GM12878 (cell line): ENCODE results near the gene IQGAP2. TPM values are rescaled to one million over a fixed set of nuclear protein-coding genes. Genes with fewer than 3 reads are reported as not detected.
A peak's percentile ranks its signal among the peaks of the same experiment; 100 is the strongest.

Experiments
- ATAC-seq: fragments of 200-7000 bp; cut with Tn5 transposase; 3 replicates; pipeline ENCODE4 v1.9.1; 2020; ENCODE audit warnings: mild to moderate bottlenecking, moderate library complexity
- BruUV-seq: library from RNA; stranded (reverse); fragments of 400-500 nt; replicated peaks from 2 replicates; lab custom pipeline; 2021; lab: Mats Ljungman, UMichigan
- CTCF ChIA-PET: fragments of 300-600 bp; sonication (Branson Sonifier 250); formaldehyde crosslinking; extraction: SDS; loops from one replicate; lab custom pipeline; 2021; ENCODE audit warnings: inconsistent platforms; lab: Yijun Ruan, JAX
- POLR2A ChIA-PET: fragments of 350-600 bp; formaldehyde crosslinking; extraction: SDS; loops from one replicate; lab custom pipeline; 2021; ENCODE audit warnings: inconsistent platforms; lab: Charles Lee
- RAD21 ChIA-PET: fragments of 300-600 bp; sonication (Branson Sonifier 250); formaldehyde crosslinking; loops from one replicate; lab custom pipeline; 2023; ENCODE audit warnings: antibody characterized with exemption; ENCODE audit not compliant: unreplicated experiment; lab: Charles Lee
- SMC1A ChIA-PET: fragments of 300-600 bp; sonication (Branson Sonifier 250); formaldehyde crosslinking; loops from one replicate; lab custom pipeline; 2023; ENCODE audit not compliant: unreplicated experiment, uncharacterized antibody; lab: Charles Lee
- DNase-seq: peaks from one replicate; pipeline ENCODE4 v3.0.0-alpha.2; 2011; ENCODE audit warnings: low read depth, low spot score
- FAIRE-seq: peaks from 3 replicates; lab custom pipeline; 2011; peaks lifted over from hg19 to GRCh38; lab: Jason Lieb, UNC
- H2AFZ ChIP-seq: 2 replicates; pipeline ENCODE4 v1.6.0; 2011; ENCODE audit warnings: low read depth, low read length, control low read depth; ENCODE audit not compliant: control insufficient read depth
- H3K27ac ChIP-seq: 2 replicates; pipeline ENCODE4 v1.5.1; 2011; ENCODE audit warnings: control low read depth; ENCODE audit not compliant: control insufficient read depth, insufficient read depth
- H3K27me3 ChIP-seq, 2 experiments: replicated peaks in 1 of 2; 2 replicates each; pipeline versions ENCODE4 v1.6.0 to v1.6.1; 2011; ENCODE audit warnings: low read length in 1 of 2; ENCODE audit not compliant: control insufficient read depth in 2 of 2, insufficient read depth in 2 of 2
- H3K36me3 ChIP-seq, 2 experiments: 2 replicates each; pipeline ENCODE4 v1.5.1; 2011; ENCODE audit warnings: low read length in 1 of 2; ENCODE audit not compliant: control insufficient read depth in 2 of 2, insufficient read depth in 2 of 2
- H3K4me1 ChIP-seq: 2 replicates; pipeline ENCODE4 v1.6.1; 2011; ENCODE audit warnings: mild to moderate bottlenecking, low read length, moderate library complexity, mixed read lengths; ENCODE audit not compliant: control insufficient read depth, insufficient read depth
- H3K4me2 ChIP-seq: 2 replicates; pipeline ENCODE4 v1.6.0; 2011; ENCODE audit warnings: control low read depth; ENCODE audit not compliant: control insufficient read depth, insufficient read depth
- H3K4me3 ChIP-seq: fragments of 200-600 bp; sonication (generic); 2 replicates; pipeline ENCODE4 v1.5.1; 2016
- H3K79me2 ChIP-seq: 2 replicates; pipeline ENCODE4 v1.6.0; 2011; ENCODE audit warnings: low read length; ENCODE audit not compliant: control insufficient read depth, insufficient read depth
- H3K9ac ChIP-seq: 2 replicates; pipeline ENCODE4 v1.8.0; 2011; ENCODE audit warnings: low read length, control low read depth, mixed read lengths; ENCODE audit not compliant: control insufficient read depth, insufficient read depth
- H3K9me3 ChIP-seq: replicated peaks from 3 replicates; pipeline ENCODE4 v1.5.1; 2011; ENCODE audit warnings: mild to moderate bottlenecking, low read length; ENCODE audit not compliant: control insufficient read depth, insufficient read depth
- H4K20me1 ChIP-seq: 2 replicates; pipeline ENCODE4 v1.6.0; 2011; ENCODE audit not compliant: control insufficient read depth, insufficient read depth
- NR2C1 ChIP-seq: fragments of 450-650 bp; IDR thresholded peaks from 2 replicates; pipeline ENCODE4 v1.6.1; 2017; ENCODE audit warnings: antibody characterized with exemption, mild to moderate bottlenecking, moderate library complexity
- NRF1 ChIP-seq: conservative IDR thresholded peaks from 2 replicates; pipeline ENCODE4 v1.6.1; 2011; ENCODE audit warnings: mild to moderate bottlenecking, low read depth, low read length, improper control_type of control experiment
- RUNX3 ChIP-seq: IDR thresholded peaks from 2 replicates; pipeline ENCODE4 v1.6.1; 2012; ENCODE audit warnings: low read length, inconsistent platforms
- STAT1 ChIP-seq: fragments of 450-650 bp; conservative IDR thresholded peaks from 2 replicates; pipeline ENCODE4 v1.6.1; 2014; ENCODE audit warnings: antibody characterized with exemption, mild to moderate bottlenecking
- SUZ12 ChIP-seq: fragments of 200-600 bp; sonication (generic); IDR thresholded peaks from one replicate; pipeline ENCODE4 v1.6.1; 2018; ENCODE audit warnings: antibody characterized with exemption, mild to moderate bottlenecking; ENCODE audit not compliant: unreplicated experiment
- ZBED1 ChIP-seq: IDR thresholded peaks from 2 replicates; pipeline ENCODE4 v1.6.1; 2016; ENCODE audit warnings: borderline replicate concordance
- WGBS: methylation state at CpG from one replicate; pipeline ENCODE4 v1.1.6; 2016; ENCODE audit warnings: low lambda C conversion rate; ENCODE audit not compliant: insufficient replicate concordance, insufficient coverage; ENCODE audit errors: missing lambda C conversion rate; 5-methylcytosine and 5-hydroxymethylcytosine counted together
- in situ Hi-C: fragments of 300-500 bp; cut with MboI; formaldehyde crosslinking; loops from 9 replicates; pipeline ENCODE4 v1.14.3; 2018; ENCODE audit warnings: mixed read lengths
- intact Hi-C: fragments of 100-400 bp; cut with micrococcal nuclease; formaldehyde crosslinking; loops from one replicate; pipeline ENCODE4 v1.14.2; 2022; ENCODE audit not compliant: unreplicated experiment
- polyA plus RNA-seq, 11 experiments: library from polyadenylated mRNA; depleted of rRNA in 4 of 11; unstranded in 6 of 11; stranded (reverse) in 5 of 11; fragments of >200 nt; fragmentation: Nextera tagmentation in 4 of 11; fragmentation: Illumina TruSeq in 1 of 11; extraction: Ambion mirVana in 4 of 11; extraction: Trizol in 1 of 11; gene quantifications; 1 replicate in 1 of 11; 2 replicates in 10 of 11; pipeline versions ENCODE4 v1.2.1 to v1.2.3, GENCODE V29; 2011 to 2016; ENCODE audit warnings: inconsistent platforms in 2 of 11, missing spikeins in 2 of 11, low read depth in 1 of 11
- total RNA-seq, 4 experiments: library from RNA; depleted of rRNA in 3 of 4; stranded (reverse); fragments of >200 nt in 3 of 4; fragmentation: Illumina TruSeq in 1 of 4; extraction: Trizol in 1 of 4; gene quantifications; 2 replicates each; pipeline versions ENCODE4 v1.2.1 to v1.2.3, GENCODE V29; 2013 to 2021
- TF ChIP-seq, protein P1 (sequence below): fragments of 150-350 bp; IDR thresholded peaks from 2 replicates; pipeline ENCODE4 v1.6.1; 2016; ENCODE audit warnings: low read depth, low read length
- TF ChIP-seq, protein P2 (sequence below): IDR thresholded peaks from 2 replicates; pipeline ENCODE4 v1.6.1; 2012; ENCODE audit warnings: low read depth, low read length, improper control_type of control experiment
- TF ChIP-seq, protein P3 (sequence below): IDR thresholded peaks from 2 replicates; pipeline ENCODE4 v1.6.1; 2012; ENCODE audit warnings: improper control_type of control experiment, low read depth, low read length; ENCODE audit not compliant: insufficient replicate concordance

IQGAP2 gene
- total and polyA plus RNA-seq, 10 of the 15 experiments (the other 5 are each of a cell fraction or from before 2014, with no cell fraction given), result 14.5 to 41.4 (median 21.8) TPM

DNA sequence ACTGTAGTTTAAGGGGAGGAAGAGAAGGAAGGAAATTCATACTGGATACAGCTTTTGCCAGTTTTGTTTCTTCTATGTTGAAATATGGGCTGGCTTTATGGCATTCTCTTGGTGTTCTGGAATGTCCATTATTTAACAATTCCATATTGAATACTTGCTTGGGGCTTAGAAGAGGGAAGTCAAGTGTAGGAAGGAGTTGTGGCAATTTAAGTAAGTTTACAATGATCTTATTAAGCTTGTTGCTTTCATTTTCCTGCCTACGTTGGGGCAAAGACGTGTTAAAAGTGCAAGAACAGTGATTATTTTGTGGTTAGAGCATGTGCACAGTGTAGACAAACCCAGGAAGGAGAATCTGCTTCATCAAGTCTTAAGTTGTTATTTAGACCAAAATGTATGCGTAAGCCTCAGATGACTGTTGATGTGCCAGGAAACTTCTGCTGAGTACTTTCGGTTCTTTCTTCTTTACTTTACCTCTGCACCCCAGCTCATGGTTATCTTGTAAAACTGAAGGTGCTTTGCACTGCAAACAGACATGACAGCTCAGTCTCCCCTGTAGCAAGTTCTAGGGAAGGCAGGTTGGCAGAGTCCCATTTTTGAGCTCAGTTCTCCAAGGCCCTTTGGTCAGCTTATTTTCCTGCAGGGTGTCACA is 144.3 kb downstream of the IQGAP2 start (continued):
- TF ChIP-seq, protein P1, sequence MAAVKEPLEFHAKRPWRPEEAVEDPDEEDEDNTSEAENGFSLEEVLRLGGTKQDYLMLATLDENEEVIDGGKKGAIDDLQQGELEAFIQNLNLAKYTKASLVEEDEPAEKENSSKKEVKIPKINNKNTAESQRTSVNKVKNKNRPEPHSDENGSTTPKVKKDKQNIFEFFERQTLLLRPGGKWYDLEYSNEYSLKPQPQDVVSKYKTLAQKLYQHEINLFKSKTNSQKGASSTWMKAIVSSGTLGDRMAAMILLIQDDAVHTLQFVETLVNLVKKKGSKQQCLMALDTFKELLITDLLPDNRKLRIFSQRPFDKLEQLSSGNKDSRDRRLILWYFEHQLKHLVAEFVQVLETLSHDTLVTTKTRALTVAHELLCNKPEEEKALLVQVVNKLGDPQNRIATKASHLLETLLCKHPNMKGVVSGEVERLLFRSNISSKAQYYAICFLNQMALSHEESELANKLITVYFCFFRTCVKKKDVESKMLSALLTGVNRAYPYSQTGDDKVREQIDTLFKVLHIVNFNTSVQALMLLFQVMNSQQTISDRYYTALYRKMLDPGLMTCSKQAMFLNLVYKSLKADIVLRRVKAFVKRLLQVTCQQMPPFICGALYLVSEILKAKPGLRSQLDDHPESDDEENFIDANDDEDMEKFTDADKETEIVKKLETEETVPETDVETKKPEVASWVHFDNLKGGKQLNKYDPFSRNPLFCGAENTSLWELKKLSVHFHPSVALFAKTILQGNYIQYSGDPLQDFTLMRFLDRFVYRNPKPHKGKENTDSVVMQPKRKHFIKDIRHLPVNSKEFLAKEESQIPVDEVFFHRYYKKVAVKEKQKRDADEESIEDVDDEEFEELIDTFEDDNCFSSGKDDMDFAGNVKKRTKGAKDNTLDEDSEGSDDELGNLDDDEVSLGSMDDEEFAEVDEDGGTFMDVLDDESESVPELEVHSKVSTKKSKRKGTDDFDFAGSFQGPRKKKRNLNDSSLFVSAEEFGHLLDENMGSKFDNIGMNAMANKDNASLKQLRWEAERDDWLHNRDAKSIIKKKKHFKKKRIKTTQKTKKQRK, result no peak

DNA sequence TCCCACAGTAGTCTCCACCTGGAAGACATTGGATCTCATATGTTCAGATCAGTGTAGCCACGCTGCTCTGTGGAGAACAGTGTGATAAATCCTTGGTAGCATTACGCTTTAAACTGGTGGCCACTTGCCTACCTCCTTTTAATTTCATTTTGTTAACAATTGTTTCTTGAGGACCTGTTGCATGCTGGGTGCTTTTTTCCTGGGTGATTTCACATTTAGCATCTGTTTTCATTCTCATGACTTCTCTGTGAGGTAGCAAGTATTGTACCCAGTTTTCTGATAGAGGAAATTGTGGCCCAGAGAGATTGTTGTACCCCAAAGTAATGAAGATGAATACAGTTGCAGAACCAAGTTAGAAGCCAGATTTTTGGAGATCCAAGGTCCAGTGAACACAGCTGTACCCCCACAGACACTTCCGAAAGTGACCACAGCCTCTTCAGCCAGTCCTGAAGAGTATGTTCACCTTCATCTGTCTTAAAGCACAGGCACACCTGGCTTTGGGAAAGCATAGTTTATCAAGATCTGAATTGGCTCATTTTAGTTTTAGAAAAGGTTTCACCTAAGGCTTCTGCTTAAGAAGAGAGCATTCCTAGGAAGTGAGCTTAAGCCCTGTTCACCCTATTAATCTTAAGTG is 144.9 kb downstream of the IQGAP2 start:
- peak overlapping the region; percentile 9; the same call in 1 of the 2 replicates for H3K4me3 ChIP-seq
- peaks cover 36% of the 10 kb centered on the region for H3K4me1 ChIP-seq
- RAD21 ChIA-PET, result interaction anchor here (0.8 to 3.6 kb wide), 13 partner anchors 8 to 227 kb away, joined by 3 to 72 read pairs (median 6); partner anchors contain the start of gene IQGAP2
- no TSS peak for BruUV-seq
- H3K79me2 ChIP-seq, result peaks cover 1% of the 10 kb centered on the region; the same call in 1 of the 2 replicates
- ATAC-seq (peak; percentile 48), DNase-seq (peak; percentile 27), FAIRE-seq (no peak)
- in situ Hi-C loops, result no loop called here
- no peaks in the 10 kb centered on the region for H3K27me3 ChIP-seq
- SMC1A ChIA-PET, result interaction anchor here (0.6 to 4.1 kb wide), 23 partner anchors 9 to 238 kb away, joined by 3 to 56 read pairs (median 4); partner anchors contain the start of gene IQGAP2
- intact Hi-C loops, result no loop called here
- POLR2A ChIA-PET, result interaction anchor here (1.4 to 3.2 kb wide), 4 partner anchors 8 to 144 kb away, joined by 6 to 25 read pairs (median 8); no protein-coding TSS in a partner anchor
- H4K20me1 ChIP-seq, result no peaks in the 10 kb centered on the region
- H3K9ac ChIP-seq, result peak overlapping the region; percentile 17
- no peaks in the 10 kb centered on the region for H3K9me3 ChIP-seq
- no peaks in the 10 kb centered on the region for H3K36me3 ChIP-seq
- peak overlapping the region; percentile 84 for H3K4me2 ChIP-seq
- WGBS, result 44% methylated on average over 3 of the region's 3 CpGs
- peak overlapping the region; percentile 24; the same call in 1 of the 2 replicates for H2AFZ ChIP-seq
- H3K27ac ChIP-seq, result peak overlapping the region; percentile 78
- CTCF ChIA-PET, result interaction anchor here (0.7 to 4.4 kb wide), 16 partner anchors 8 to 191 kb away, joined by 3 to 52 read pairs (median 4); partner anchors contain the start of gene IQGAP2
- TF ChIP-seq NRF1 (no peak), SUZ12 (no peak), NR2C1 (no peak), RUNX3 (peak; percentile 80), STAT1 (no peak), ZBED1 (no peak)
- TF ChIP-seq, protein P2, sequence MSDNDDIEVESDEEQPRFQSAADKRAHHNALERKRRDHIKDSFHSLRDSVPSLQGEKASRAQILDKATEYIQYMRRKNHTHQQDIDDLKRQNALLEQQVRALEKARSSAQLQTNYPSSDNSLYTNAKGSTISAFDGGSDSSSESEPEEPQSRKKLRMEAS, result no peak
- TF ChIP-seq, protein P3, sequence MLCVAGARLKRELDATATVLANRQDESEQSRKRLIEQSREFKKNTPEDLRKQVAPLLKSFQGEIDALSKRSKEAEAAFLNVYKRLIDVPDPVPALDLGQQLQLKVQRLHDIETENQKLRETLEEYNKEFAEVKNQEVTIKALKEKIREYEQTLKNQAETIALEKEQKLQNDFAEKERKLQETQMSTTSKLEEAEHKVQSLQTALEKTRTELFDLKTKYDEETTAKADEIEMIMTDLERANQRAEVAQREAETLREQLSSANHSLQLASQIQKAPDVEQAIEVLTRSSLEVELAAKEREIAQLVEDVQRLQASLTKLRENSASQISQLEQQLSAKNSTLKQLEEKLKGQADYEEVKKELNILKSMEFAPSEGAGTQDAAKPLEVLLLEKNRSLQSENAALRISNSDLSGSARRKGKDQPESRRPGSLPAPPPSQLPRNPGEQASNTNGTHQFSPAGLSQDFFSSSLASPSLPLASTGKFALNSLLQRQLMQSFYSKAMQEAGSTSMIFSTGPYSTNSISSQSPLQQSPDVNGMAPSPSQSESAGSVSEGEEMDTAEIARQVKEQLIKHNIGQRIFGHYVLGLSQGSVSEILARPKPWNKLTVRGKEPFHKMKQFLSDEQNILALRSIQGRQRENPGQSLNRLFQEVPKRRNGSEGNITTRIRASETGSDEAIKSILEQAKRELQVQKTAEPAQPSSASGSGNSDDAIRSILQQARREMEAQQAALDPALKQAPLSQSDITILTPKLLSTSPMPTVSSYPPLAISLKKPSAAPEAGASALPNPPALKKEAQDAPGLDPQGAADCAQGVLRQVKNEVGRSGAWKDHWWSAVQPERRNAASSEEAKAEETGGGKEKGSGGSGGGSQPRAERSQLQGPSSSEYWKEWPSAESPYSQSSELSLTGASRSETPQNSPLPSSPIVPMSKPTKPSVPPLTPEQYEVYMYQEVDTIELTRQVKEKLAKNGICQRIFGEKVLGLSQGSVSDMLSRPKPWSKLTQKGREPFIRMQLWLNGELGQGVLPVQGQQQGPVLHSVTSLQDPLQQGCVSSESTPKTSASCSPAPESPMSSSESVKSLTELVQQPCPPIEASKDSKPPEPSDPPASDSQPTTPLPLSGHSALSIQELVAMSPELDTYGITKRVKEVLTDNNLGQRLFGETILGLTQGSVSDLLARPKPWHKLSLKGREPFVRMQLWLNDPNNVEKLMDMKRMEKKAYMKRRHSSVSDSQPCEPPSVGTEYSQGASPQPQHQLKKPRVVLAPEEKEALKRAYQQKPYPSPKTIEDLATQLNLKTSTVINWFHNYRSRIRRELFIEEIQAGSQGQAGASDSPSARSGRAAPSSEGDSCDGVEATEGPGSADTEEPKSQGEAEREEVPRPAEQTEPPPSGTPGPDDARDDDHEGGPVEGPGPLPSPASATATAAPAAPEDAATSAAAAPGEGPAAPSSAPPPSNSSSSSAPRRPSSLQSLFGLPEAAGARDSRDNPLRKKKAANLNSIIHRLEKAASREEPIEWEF, result peak; percentile 40
